Tibial nerve (tissue), 4 donors: ENCODE measurements around the gene LRRC61.
"Not testable (repeated sequence)": the region's sequence is repeated elsewhere in the genome, so short reads cannot be mapped to it uniquely, and the experiment has no call there.

Source experiments
- EP300 ChIP-seq, 2 donors: sonication (generic); formaldehyde crosslinking; IDR thresholded peaks; one replicate each; pipeline ENCODE4 v1.6.1; 2017; ENCODE audit warnings: antibody characterized with exemption in 2 of 2, mild to moderate bottlenecking in 1 of 2
- POLR2A ChIP-seq, 2 donors: fragments of 450-650 bp; IDR thresholded peaks; one replicate each; pipeline ENCODE4 v1.6.1; 2017; ENCODE audit warnings: antibody characterized with exemption in 2 of 2, mild to moderate bottlenecking in 2 of 2, moderate library complexity in 2 of 2
- TF ChIP-seq, protein P1 (sequence below), 5 experiments: fragments of 200-600 bp in 3 of 5; fragments of 450-650 bp in 2 of 5; sonication (generic) in 3 of 5; IDR thresholded peaks; one replicate each; pipeline ENCODE4 v1.5.1; 2016 to 2019; ENCODE audit warnings: antibody characterized with exemption in 5 of 5, mild to moderate bottlenecking in 3 of 5, moderate library complexity in 2 of 5

DNA sequence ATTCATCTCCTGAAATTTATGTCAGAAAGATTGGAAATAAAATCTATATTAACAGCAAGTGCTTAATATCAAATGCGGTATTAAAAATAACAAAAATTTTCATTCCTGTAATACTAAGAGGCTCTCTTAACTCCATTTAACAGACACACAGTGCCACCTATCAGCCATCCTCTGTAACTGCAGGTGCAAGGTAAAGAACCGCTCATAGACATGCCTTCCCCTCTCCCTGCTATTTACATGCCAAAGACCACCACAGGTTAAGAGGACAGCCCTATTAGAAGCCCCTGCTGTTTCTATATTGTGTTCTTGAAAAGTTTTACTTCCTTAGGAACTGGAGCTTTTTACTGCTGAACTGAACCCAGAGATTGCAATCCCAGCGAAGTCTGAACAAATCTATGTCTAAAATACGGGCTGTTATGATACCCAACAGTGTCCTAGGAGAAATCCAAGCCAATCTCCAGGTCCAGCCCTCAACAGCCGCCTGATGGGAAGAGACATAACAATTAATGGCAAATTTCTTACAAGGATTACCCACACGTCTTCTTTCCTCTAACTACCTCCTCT lies 46.9 kb upstream of the LRRC61 start:
- not testable (repeated sequence) for TF ChIP-seq POLR2A, EP300 (IDR thresholded peaks at IDR 0.05)
- TF ChIP-seq, protein P1, sequence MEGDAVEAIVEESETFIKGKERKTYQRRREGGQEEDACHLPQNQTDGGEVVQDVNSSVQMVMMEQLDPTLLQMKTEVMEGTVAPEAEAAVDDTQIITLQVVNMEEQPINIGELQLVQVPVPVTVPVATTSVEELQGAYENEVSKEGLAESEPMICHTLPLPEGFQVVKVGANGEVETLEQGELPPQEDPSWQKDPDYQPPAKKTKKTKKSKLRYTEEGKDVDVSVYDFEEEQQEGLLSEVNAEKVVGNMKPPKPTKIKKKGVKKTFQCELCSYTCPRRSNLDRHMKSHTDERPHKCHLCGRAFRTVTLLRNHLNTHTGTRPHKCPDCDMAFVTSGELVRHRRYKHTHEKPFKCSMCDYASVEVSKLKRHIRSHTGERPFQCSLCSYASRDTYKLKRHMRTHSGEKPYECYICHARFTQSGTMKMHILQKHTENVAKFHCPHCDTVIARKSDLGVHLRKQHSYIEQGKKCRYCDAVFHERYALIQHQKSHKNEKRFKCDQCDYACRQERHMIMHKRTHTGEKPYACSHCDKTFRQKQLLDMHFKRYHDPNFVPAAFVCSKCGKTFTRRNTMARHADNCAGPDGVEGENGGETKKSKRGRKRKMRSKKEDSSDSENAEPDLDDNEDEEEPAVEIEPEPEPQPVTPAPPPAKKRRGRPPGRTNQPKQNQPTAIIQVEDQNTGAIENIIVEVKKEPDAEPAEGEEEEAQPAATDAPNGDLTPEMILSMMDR (IDR thresholded peaks at IDR 0.05) = peak; percentile 51 to 79 (median 68)
